ENCODE data around the gene SPANXB1.
"Not testable (repeated sequence)": the region's sequence is repeated elsewhere in the genome, so short reads cannot be mapped to it uniquely, and the experiment has no call there.

DNA sequence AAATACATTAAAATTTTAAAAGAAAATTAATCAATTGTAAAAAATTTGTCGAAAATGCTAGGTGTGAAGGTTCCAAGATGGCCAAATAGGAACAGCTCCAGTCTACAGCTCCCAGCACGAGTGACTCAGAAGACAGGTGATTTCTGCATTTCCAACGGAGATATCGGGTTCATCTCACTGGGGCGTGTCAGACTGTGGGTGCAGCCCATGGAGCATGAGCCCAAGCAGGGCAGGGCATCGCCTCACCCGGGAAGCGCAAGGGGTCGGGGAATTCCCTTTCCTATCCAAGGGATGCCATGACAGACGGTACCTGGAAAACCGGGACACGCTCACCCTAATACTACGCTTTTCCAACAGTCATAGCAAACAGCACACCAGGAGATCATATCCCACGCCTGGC, 41.9 kb downstream of the SPANXB1 start:
- TF ChIP-seq CTCF (conservative IDR thresholded peaks at IDR 0.05; ENCODE audit: low read length); EZH2phosphoT487 (IDR thresholded peaks at IDR 0.05; ENCODE audit: borderline replicate concordance, low read depth, low read length): not testable (repeated sequence)

Measured in OCI-LY7 (cell line).